GM21423 (cell line): ENCODE data around the gene ATXN10.

ENCODE experiments used
- ATAC-seq: cut with Tn5 transposase; IDR thresholded peaks from one replicate; pipeline ENCODE4 v1.9.1; 2021; ENCODE audit warnings: mild to moderate bottlenecking, moderate library complexity; ENCODE audit not compliant: unreplicated experiment

ATXN10 gene

DNA sequence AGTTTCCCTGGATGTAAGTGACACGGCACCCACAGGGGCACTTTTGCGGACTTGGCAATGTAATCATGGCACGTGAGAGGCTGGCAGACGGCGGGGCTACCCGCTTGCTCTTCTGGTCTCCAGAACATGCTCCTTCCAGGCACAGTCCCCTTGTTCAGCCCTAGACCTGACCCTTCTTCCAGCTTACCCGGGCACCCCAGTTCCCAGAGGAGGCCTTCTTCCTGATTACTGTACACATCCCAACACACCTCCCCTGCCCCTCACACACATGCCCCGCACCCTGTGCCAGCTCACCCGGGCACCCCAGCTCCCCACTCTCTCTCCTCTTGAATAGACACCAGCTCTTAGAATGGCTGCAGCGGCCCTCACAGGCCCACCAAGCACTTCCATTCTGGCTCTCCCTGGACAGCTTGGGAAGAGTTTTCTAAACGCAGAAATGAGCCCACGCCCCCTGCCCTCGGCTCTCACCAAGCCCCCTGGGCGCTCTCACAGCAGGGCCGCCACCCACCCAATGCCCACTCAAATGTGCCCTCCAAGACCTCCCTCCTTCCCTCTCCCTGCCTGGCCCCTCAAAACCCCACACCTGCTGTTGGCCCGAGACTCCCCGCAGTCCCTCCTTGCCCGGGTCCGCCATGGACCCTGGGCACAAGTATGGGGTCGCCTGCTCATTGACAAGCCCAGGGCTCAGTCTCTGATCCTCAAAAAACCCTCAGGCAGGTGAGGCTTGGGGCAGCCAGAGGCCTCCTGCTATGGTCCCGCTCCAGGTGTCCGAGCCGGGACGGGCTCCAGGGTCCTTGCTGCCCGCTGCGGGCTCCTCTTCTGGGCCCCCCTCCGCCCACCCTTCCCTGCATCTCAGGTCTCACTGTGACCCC lies 216.8 kb downstream of the ATXN10 start:
- no peak for ATAC-seq

GRCh38 chr22:45889093-45889538 lies 217.5 kb downstream of the ATXN10 start:
- no peak for ATAC-seq

GRCh38 chr22:45889539-45890350 lies 218.1 kb downstream of the ATXN10 start:
- ATAC-seq: no peak

GRCh38 chr22:45890351-45890635 lies 218.7 kb downstream of the ATXN10 start:
- ATAC-seq: no peak

GRCh38 chr22:45891021-45891421 lies 219.4 kb downstream of the ATXN10 start:
- no peak for ATAC-seq

- ATAC-seq: no peak
Observed at GRCh38 chr22:45891471-45891995, 219.9 kb downstream of the ATXN10 start.

DNA sequence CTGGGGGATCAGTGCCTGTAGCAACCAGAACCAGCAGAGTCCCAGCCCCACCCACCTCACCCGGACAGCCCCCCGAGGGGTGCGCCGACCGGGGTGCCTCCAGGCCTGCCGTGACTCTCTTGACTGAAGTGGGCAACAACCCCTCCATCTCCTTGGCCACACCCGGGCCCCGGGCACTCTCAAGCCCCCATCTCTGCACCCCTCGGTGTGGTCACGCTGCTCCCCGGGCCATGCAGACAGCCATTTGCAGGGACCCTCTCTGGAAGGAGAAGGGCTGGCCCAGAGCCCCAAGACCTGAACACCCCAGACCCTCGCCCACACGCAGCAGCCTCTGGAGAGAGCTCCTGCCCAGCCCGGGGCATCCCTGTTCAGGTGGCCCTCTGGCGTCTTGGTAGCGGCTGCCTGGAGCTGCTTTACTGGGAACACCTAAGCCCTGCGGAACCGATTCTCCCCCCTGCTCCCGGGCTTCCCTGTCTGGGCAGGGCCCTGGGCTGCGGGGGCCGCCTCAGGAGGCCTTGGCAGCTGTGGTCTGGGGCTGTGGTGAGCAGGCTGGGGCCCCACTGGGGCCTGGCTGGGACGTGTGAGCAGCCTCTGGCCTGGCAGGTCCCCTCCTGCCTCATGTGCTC lies 220.5 kb downstream of the ATXN10 start:
- ATAC-seq: no peak

DNA sequence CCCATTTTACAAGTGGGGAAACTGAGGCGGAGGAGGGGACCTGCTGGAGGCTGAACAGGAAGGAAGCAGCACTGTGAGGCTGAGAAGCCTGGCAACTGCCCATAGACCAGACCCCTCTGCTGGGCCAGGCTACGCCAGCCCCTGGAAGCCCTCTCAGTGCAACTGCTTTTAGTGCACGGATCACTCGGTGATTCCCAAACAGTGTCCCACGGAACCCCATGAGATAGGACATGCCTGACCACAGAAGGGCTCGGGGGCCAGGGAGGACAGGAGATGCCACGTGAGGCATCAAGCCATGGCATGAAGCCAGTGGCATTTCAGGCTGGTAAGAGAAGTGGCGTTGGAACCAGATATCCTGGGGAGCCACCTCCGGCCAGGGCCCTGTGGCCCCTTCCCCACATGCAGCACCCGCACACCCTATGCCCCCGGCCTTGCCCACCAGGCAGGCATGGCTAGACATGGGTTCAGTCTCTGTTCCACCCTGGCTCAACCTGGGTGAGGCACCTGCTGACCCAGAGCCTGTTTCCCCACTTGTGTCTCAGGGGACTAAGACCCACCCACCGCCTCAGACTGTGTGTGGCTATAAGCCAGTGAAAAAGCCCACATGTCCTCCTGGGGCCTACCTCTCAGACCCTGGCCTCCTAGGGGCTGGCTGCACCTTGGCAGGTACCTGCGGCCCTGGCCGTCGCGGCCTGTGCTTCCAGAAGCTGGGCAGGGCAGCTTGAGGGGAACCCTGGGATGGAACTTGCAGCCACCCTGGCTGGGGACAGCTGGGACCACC lies 221.2 kb downstream of the ATXN10 start:
- ATAC-seq: no peak

DNA sequence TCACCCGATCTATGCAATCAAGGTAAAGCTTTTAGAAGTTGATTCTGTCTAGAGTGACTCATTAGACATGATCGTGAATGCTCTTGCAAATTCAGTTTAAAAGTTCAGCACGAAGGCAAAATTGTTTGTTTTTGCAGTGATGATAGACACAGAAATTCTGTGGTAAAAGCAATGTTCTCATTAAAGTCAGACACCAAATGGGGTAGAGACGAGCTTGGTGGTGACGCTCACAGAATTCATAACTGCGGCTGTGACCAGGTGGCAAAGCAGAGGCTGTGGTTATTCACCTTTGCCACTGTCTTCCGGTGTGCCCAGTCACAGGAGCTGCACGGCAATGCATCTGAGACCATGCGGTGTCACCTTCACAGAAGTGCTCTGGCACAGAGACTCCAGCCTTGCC lies 221.9 kb downstream of the ATXN10 start:
- no peak for ATAC-seq
